MCF 10A (cell line): ENCODE data around the gene SMC1A. TPM values are rescaled to one million over a fixed set of nuclear protein-coding genes. Genes with fewer than 3 reads are reported as not detected.
"Not testable (repeated sequence)": the region's sequence is repeated elsewhere in the genome, so short reads cannot be mapped to it uniquely, and the experiment has no call there.

Experiments
- Bru-seq: library from RNA; stranded (reverse); fragments of 400-500 nt; gene quantifications from one replicate; lab custom pipeline; 2021; lab: Mats Ljungman, UMichigan
- BruChase-seq, 2 experiments: library from RNA; stranded (reverse); fragments of 400-500 nt; gene quantifications; one replicate each; lab custom pipeline; 2021; lab: Mats Ljungman, UMichigan
- BruUV-seq: library from RNA; stranded (reverse); fragments of 400-500 nt; replicated peaks from 2 replicates; lab custom pipeline; 2021; lab: Mats Ljungman, UMichigan
- CTCF ChIA-PET: fragments of 300-600 bp; sonication (Branson Sonifier 250); formaldehyde crosslinking; extraction: SDS; loops from one replicate; lab custom pipeline; 2021; ENCODE audit warnings: antibody characterized with exemption, inconsistent platforms; lab: Yijun Ruan, JAX
- POLR2A ChIA-PET: fragments of 300-600, 350-650 bp; sonication (Branson Sonifier 250); formaldehyde crosslinking; extraction: SDS; loops from one replicate; lab custom pipeline; 2020; ENCODE audit warnings: antibody characterized with exemption, inconsistent platforms; lab: Yijun Ruan, JAX
- DNase-seq: peaks from one replicate; pipeline ENCODE4 v3.0.0-alpha.2; 2018; ENCODE audit not compliant: unreplicated experiment
- H3K27ac Mint-ChIP-seq: one replicate; pipeline ENCODE4 v1.8.0; 2022; ENCODE audit warnings: mild to moderate bottlenecking, low read depth, mixed read lengths; ENCODE audit not compliant: unreplicated experiment
- H3K27me3 Mint-ChIP-seq: one replicate; pipeline ENCODE4 v1.8.0; 2022; ENCODE audit warnings: mixed read lengths; ENCODE audit not compliant: insufficient read depth, unreplicated experiment
- H3K36me3 Mint-ChIP-seq: one replicate; pipeline ENCODE4 v1.8.0; 2022; ENCODE audit warnings: mild to moderate bottlenecking, moderate library complexity, mixed read lengths; ENCODE audit not compliant: insufficient read depth, unreplicated experiment
- H3K4me1 Mint-ChIP-seq: one replicate; pipeline ENCODE4 v1.8.0; 2022; ENCODE audit warnings: mixed read lengths; ENCODE audit not compliant: insufficient read depth, unreplicated experiment
- H3K4me3 Mint-ChIP-seq: one replicate; pipeline ENCODE4 v1.8.0; 2022; ENCODE audit warnings: mild to moderate bottlenecking, moderate library complexity, mixed read lengths; ENCODE audit not compliant: unreplicated experiment
- H3K9me3 Mint-ChIP-seq: one replicate; pipeline ENCODE4 v1.8.0; 2022; ENCODE audit warnings: mixed read lengths; ENCODE audit not compliant: unreplicated experiment
- intact Hi-C: fragments of 100-400 bp; cut with micrococcal nuclease; formaldehyde crosslinking; loops from 2 replicates; pipeline ENCODE4 v1.14.1; 2022
- long read RNA-seq: library from polyadenylated mRNA; stranded (forward); transcript quantifications from one replicate; pipeline ENCODE4 v2.0.0, GENCODE V29; 2022
- total RNA-seq: library from RNA; stranded (reverse); gene quantifications from 2 replicates; pipeline ENCODE4 v1.2.3, GENCODE V29; 2022
- TF ChIP-seq, protein P1 (sequence below): fragments of 200-600 bp; IDR thresholded peaks from one replicate; pipeline ENCODE4 v1.8.0; 2022; ENCODE audit warnings: antibody characterized with exemption, mild to moderate bottlenecking; ENCODE audit not compliant: unreplicated experiment

Gene SMC1A
- total RNA-seq (89.6 and 94.7 TPM in 2 replicates), Bru-seq, nascent RNA (percentile 87 among the genes with signal in this experiment), BruChase-seq, experiment 1, labeled RNA remaining after a 6-hour chase (percentile 94 among the genes with signal in this experiment), BruChase-seq, experiment 2, labeled RNA remaining after a 2-hour chase (percentile 88 among the genes with signal in this experiment)
- long read RNA-seq, full-length matches to known transcripts = 116 of 182 reads
- long read RNA-seq, partial matches to known transcripts = 46 of 182 reads
- long read RNA-seq, other reads (novel, unspliced or antisense) = 20 of 182 reads

DNA sequence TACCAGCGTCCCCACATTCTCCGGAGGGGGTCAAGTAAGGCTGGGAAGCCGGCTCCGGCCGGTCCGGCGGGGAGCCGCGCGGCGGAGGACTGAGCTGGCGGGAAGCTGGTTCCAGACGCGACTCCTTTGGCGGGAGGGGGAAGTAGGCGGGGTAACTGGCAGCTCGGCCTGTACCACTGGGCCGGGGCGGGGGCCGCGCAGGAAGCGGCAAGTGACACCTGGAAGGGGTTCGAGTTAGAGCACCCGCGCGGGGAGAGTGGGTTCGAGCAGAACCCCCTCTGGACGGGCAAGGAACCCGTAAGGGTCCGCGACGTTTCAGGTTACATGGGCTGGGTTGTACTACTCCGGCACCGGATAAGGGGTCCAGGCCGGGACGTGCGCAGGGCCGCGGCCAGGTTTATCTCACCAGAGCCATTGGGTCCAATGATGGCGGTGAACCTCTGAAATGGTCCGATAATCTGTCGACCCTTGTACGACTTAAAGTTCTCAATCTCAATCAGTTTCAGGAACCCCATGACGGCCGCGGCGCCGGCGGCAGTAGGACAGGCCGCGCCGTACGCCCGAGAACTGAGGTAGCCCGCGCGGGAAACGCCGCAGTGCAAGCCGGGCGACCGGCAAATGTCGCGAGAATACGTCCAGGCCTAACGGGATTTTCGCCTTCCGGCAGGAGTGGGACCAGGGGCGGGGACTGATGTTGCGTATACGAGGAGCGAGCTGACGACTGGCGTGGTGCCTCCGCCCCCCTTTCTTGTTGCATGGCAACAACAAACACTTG lies at the start of gene SMC1A:
Gene SMC1A (minus strand): TSS at position 569 of the 775 bp plus-strand sequence. CDS start 54 bp downstream, at position 515.
- ChIA-PET CTCF (interaction anchor here (0.5 to 2.1 kb wide), 8 partner anchors 11 to 146 kb away, joined by 3 to 8 read pairs (median 4); no protein-coding TSS in a partner anchor), POLR2A (interaction anchor here (0.7 to 2.1 kb wide), 18 partner anchors 11 to 511 kb away, joined by 3 to 15 read pairs (median 3); partner anchors contain the start of genes HSD17B10 and IQSEC2)
- intact Hi-C loops = no loop called here
- Mint-ChIP-seq H3K9me3 (no peaks in the 10 kb centered on the region), H3K4me1 (peaks cover 18% of the 10 kb centered on the region), H3K36me3 (peaks cover 6% of the 10 kb centered on the region), H3K27me3 (no peaks in the 10 kb centered on the region), H3K4me3 (peak within 1 kb of the TSS; percentile 76), H3K27ac (peak within 1 kb of the TSS; percentile 94)
- TF ChIP-seq, protein P1, sequence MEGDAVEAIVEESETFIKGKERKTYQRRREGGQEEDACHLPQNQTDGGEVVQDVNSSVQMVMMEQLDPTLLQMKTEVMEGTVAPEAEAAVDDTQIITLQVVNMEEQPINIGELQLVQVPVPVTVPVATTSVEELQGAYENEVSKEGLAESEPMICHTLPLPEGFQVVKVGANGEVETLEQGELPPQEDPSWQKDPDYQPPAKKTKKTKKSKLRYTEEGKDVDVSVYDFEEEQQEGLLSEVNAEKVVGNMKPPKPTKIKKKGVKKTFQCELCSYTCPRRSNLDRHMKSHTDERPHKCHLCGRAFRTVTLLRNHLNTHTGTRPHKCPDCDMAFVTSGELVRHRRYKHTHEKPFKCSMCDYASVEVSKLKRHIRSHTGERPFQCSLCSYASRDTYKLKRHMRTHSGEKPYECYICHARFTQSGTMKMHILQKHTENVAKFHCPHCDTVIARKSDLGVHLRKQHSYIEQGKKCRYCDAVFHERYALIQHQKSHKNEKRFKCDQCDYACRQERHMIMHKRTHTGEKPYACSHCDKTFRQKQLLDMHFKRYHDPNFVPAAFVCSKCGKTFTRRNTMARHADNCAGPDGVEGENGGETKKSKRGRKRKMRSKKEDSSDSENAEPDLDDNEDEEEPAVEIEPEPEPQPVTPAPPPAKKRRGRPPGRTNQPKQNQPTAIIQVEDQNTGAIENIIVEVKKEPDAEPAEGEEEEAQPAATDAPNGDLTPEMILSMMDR = no peak
- BruUV-seq = no TSS peak
- DNase-seq = peak; percentile 98

DNA sequence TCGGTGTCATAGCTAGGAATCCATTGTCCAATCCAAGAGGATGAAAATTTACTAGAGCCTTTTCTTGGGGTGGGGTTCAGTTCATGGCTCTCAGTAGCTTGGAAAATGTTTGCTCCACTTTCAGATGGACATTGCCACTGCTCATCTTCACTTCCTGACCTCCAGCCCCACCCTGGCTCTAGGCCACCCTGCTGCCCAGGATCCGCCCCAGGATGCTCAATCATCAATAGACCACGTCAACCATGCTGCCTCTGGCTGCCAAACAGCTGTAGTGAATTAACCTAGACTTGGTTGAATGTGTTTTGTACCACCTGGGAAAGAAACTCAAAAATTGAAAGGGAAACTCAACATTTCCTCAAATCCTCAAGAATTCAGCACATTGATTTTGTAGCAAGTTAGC lies 48.9 kb upstream of the SMC1A start:
- no TSS peak for BruUV-seq
- Mint-ChIP-seq H3K9me3 (no peaks in the 10 kb centered on the region), H3K4me3 (no peak overlapping the region), H3K27ac (no peak overlapping the region), H3K4me1 (peaks cover 6% of the 10 kb centered on the region), H3K36me3 (no peaks in the 10 kb centered on the region), H3K27me3 (peaks cover 47% of the 10 kb centered on the region)
- CTCF ChIA-PET = interaction anchor here (0.5 to 1.2 kb wide), 4 partner anchors 11 to 144 kb away, joined by 3 to 5 read pairs (median 3); no protein-coding TSS in a partner anchor
- TF ChIP-seq, protein P1 = no peak
- no peak for DNase-seq
- intact Hi-C loops = no loop called here
- POLR2A ChIA-PET = no interaction called here

DNA sequence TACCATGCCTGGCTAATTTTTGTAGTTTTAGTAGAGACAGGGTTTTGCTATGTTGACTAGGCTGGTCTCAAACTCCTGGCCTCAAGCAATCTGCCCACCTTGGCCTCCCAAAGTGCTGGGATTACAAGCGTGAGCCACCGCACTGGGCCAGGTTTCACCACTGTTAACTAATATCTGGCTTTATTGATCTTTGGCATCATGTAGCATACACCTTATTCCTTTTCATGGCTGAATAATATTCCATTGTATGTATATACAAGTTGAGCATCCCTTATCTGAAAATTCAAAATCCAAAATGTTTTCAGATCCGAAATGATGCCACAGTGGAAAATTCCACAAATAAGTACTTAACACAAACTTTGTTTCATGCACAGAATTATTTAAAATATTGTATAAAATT lies 46.2 kb upstream of the SMC1A start:
- H3K27ac Mint-ChIP-seq, POLR2A ChIA-PET, H3K4me3 Mint-ChIP-seq, H3K36me3 Mint-ChIP-seq, H3K9me3 Mint-ChIP-seq, H3K4me1 Mint-ChIP-seq, DNase-seq, intact Hi-C loops, BruUV-seq: not testable (repeated sequence)
- CTCF ChIA-PET = interaction anchor here (0.6 to 1.3 kb wide), 2 partner anchors 151 to 508 kb away, joined by 3 to 4 read pairs; no protein-coding TSS in a partner anchor
- peaks cover 52% of the 10 kb centered on the region for H3K27me3 Mint-ChIP-seq

DNA sequence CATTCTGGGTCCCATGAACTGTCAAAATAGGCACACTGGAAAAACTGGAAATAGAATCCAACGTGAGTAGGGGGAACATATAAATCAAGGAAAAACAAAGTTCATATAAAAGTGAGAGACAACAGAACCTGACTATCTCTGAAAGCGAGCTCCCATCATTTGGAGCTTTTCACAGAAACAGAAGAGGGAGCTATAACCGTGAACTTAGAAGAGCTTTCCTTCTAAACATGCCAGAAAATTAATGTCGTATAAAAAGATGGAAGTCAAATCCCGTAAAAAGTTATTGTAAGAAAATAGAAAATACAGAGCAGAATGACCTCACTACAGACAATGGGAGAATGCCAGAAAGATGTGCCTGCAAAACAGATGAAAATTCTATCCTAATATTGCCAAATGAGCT lies 35.6 kb upstream of the SMC1A start:
- TF ChIP-seq, protein P1 = no peak
- Mint-ChIP-seq H3K9me3 (no peaks in the 10 kb centered on the region), H3K4me3 (no peak overlapping the region), H3K27ac (no peak overlapping the region), H3K36me3 (no peaks in the 10 kb centered on the region), H3K27me3 (peaks cover 47% of the 10 kb centered on the region), H3K4me1 (peaks cover 6% of the 10 kb centered on the region)
- no TSS peak for BruUV-seq
- no peak for DNase-seq
- intact Hi-C loops = no loop called here
- POLR2A ChIA-PET = interaction anchor here (0.9 to 1.0 kb wide), 2 partner anchors 12 to 24 kb away, joined by 3 to 4 read pairs; no protein-coding TSS in a partner anchor
- CTCF ChIA-PET = interaction anchor here (1.1 to 6.0 kb wide), 3 partner anchors 12 to 141 kb away, joined by 4 to 37 read pairs (median 5); no protein-coding TSS in a partner anchor
